Erythroblast (primary cell): Measurements from ENCODE around the gene VARS2.

Source experiments
- GATA1 ChIP-seq: IDR thresholded peaks from 2 replicates; pipeline ENCODE4 v1.6.1; 2011; ENCODE audit warnings: low read depth, mild to moderate bottlenecking, control low read depth, low read length, moderate library complexity
- POLR2A ChIP-seq: IDR thresholded peaks from 2 replicates; pipeline ENCODE4 v1.6.1; 2011; ENCODE audit warnings: mild to moderate bottlenecking, low read length

GRCh38 chr6:30917041-30917440 lies 3.0 kb downstream of the VARS2 start:
- no peak for TF ChIP-seq POLR2A
- TF ChIP-seq GATA1, result no peak
